ENCODE measurements around the gene FOXO6.

Gene FOXO6

DNA sequence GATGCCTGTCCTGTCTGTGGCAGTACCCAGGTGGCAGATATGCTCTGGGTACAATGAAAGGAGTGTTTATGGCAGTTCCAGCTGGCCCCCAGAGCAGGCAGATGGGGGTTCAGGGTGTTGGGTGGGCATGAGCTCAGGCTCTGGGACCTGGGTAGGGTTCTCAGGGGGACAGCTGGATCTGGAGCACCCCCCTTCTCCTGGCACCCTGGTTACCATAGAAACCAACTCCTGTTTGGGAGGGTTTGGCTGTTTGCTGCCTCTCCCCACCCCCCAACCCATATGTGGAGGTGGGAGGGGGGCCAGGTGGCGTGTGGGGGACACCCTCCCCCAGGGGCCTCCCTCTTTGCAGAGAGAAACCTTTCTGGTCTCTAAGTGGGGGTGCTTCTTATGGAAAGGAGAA lies 7.1 kb downstream of the FOXO6 start:
- FAIRE-seq = no peak

DNA sequence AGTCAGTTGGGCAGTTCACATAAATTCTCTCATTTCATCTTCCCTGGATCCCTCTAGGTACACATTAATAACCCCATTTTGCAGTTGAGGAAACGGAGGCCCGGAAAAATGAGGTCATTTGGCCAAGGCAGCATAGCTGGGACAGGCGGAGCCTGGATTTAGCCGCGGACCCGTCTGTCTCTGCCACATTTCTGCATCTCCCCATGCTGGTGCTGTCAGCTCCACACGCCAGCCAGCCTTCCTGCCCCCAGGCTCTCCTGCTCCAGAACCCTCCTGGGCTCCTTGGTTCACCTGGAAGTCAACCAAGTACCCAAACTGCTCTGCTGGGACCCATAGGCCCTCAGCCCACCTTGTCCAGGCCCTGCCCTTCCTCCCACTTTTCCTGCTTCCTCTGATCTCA lies 7.6 kb downstream of the FOXO6 start:
- no peak for FAIRE-seq

DNA sequence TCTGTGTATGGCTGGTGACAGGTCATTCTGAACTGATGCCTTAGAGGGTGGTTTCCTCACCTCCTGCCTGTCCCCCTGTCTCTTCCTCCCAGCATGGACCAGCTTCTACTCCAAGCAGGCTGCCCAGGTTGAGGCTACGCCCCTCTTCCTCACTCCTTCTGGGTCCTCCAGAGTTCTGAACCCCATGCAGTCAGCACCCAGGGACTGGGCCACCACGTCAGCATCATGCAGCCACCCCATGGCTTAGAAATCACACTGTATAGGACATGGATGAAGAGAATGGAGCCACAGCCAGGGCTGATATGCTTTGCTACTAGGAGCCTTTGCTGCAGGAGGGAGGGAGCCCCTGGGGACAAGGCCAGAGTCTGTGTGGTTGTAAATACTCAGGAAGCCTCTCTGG lies 8.3 kb downstream of the FOXO6 start:
- FAIRE-seq = no peak

DNA sequence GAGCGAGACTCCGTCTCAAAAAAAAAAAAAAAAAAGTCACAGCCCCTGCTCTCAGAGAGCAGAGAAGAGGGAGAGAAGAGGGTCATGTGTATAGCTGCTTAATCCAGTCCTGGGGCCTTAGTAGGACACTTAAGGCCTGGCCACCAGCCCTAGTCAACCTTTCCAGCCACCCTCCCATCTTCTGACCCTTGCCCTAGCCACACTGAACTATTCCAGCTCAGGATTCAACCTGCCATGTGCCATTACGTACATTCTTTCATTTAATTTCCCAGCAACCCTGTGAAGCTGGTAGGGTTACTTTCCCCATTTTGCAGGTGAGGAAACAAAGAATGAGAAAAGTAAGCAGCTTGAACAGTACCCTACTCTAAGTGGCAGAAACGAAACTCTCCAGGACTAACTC lies 9.0 kb downstream of the FOXO6 start:
- FAIRE-seq = no peak

DNA sequence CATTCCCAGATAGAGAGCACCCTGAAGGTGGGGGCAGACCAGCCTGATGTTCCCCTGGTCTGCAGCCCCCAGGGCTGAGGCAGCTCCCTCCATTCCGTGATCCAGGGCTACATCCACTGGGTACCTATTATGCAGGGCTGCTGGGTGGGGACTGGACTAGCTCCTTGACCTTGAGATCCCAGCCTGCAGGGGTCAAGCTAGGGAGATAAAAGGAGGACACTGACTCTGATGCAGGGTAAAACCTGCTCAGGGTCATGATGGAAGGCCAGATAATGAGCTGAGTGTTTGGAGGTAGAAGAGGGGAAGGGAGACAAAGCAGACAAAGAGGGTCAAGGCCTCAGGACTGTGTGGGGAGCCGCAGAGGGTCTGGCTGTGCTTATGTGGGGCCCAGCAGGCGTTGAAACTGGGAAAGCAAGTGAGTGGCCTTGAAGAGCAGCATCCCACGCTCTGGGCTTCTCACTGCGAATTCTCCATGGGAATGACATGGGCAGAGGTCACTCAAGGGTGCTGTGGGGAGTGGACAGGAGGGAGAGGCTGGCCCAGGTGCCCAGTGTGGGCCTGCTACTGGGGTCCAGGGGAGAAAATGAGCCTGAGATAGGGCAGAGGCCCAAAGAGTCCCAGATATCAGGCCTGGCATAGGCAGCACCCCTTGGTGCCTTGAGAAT lies 9.7 kb downstream of the FOXO6 start:
- no peak for FAIRE-seq

DNA sequence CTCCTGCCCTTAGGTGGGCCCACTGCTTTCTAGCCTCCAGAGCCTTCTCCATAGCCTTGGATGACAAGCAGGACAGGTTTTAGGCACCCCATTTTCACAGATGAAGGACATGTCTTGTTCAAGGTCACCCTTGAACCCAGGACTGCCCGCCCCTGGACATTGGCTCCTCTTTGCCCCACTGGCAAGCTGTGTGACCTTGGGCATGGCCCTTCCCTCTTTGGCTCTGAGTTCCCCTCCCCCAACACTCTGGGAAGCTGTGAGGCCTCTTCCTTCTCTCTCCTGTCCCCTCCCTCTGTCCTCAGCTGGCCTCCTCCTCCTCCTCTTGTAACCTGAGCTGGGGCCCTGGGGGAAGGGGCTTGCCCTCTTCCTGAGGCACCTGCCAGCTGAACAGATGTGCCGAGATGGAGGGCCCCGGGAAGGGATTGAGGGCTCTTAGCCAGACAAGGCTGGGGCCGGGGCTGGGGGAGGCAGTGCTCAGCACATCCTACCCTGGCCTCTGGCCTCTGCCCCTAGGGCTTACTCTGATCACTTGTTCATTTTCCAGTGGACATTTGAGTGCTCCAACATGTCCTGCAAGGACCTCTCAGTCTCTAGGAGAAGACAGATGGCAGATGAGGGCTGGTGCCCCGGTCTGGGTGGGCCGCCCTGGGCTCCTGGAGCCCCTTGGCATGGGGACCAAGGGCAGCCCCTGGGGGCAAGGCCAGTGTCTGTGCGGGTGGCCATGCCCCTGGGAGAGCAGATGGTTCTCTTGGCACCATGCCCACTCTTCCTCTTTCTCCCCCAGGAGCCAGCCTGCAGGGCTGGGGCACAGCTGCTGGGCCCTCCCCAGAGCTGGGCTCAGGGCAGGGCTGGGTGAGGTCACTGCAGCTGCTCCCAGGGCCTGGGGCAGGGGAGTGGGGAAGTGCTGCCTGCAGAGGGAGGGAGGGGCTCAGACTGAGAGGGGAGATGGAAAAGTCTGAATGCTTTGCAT lies 10.7 kb downstream of the FOXO6 start:
- no peak for FAIRE-seq

DNA sequence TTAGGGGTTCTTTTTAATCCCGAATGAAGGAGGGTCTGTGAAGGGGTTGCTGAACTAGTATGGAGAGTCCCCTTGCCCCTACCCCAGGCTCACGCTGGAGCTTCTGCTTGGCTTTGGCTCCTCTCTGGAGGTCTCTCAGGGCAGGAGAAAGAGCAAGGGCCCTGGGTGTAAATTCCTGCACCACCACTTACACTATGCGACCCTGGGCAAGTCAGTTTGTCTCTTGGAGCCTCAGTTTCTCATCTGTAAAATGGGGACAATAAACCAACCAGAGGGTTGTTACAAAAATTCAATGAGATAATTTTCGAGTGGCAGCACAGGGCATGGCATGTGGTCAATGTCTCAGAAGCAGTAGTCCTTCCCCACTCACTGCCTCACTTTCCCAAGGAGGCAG lies 11.4 kb downstream of the FOXO6 start:
- FAIRE-seq = no peak

DNA sequence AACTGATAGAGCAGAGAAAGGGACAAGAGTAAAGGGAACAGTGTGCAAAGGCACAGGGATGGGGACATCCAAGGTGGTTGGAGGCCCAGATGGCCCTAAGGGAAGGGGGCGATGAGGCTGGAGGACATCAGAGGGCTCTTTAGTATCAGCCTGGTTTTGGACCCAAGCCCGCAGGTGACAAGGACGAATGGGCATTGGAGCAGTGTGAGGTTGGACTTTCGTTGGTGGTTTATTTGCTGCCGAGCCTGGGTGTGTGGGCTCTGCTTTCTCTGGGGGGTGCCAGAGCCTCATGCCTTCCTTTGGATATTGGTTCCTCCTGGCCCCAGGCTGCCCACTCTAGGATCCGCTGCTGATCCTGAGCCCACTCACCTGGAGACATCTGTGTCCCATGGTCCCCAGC lies 12.1 kb downstream of the FOXO6 start:
- no peak for FAIRE-seq

DNA sequence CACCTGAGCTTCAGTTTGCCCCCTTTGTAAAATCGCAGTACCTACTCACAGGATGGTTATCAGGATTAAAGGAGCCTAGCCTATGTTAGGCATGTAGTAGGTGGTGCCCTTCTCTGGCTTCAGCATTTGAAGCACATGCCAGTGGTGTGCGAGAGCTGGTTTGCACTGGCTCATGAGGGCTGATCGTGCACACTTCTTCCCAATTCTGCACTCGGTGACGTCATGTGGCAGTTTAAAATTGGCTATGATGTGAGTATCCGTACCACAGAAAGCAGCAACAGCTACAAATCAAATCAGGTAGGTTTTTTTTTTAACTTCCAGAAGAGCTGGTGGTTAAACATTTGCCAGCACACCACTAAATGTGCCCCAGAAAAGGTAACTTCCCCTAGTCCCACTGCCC lies 13.5 kb downstream of the FOXO6 start:
- FAIRE-seq = no peak

DNA sequence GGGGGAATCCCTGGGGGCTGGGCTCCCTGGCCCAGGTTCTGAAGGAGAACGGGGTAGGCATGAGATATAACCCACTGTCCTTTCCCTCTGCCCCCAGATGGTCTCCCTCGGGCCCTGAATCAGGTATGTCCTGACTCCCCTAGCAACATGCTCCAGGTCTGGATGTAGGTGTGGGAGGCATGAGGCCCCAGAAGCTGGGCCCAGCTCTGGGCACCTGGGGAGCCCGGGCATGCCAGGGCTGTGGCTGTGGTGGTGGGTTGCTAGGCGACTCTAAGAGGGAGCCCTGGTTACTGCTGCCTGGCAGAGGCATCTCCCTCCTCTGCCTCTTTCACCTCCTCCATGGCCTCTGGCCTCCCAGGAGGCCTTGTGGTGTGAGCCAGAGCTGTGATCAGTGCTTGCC lies 16.2 kb downstream of the FOXO6 start:
- FAIRE-seq = no peak

DNA sequence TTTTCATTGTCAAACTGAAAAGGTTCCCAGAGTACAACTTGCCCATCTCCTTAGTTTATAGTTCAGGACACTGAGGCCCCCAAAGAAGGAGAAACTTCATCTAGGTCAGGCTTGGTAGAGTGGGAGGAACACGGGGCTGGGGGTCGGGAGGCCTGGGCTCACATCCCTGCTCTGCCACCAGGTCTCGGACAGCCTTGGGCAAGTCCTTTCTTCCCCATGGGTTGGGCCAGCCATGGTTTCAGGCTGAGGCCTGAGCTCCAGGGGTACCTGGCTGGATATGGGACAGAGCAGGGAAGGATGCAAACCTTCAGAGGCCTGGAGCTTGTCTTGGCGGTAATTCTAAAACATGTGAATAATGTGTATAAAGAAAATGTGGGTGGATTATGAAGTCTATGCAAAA lies 17.0 kb downstream of the FOXO6 start:
- no peak for FAIRE-seq

DNA sequence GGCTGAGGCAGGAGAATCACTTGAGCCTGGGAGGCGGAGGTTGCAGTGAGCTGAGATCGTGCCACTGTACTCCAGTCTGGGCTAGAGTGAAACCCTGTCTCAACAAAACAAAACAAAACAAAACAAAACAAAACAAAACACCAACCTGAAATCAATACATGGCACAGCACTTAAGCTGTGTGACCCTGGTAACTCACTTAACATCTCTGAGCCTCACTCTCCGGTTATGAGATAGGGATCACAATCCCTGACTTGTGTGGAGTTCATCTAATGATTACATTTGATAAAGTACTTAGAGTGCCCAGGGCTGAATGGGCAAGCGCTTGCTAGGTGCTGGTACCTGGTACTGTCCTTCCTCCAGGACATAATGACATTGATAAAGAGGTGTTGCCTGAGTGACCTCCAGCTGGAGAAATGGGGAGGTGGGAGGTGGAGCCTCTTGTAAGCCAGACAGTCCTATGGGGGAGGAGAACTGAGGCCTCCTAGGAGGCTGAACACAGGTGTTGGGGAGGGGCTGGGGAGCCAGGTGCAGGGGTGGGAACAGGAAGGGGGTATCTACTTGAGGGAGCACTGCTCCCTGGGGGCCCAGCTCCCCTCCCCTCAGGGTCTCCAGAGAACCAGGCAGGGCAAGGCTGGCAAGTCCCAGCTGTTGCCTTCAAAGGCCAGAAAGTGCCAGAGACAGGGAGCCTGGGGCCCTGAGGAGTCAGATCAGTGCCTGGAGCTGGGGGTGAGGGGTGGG lies 17.9 kb downstream of the FOXO6 start:
- no peak for FAIRE-seq

DNA sequence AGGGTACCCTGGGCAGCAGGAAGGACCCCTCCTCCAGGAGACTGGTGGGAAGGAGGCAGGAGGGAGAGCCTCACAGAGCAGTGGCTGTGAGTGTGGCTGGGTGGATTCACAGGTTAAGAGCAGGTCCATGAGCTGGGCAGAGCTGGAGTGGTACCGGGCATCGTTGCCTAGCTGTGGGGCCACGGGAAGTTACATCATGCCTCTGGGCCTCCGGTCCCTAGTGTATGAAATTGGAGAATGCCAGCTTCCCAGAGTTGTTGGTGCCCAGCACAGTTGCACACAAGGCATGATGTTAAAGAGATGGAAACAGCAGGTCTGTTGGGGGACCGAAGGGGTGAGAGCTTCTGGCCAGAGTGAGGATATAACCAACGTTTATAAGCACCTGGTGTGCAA lies 18.5 kb downstream of the FOXO6 start:
- FAIRE-seq = no peak

DNA sequence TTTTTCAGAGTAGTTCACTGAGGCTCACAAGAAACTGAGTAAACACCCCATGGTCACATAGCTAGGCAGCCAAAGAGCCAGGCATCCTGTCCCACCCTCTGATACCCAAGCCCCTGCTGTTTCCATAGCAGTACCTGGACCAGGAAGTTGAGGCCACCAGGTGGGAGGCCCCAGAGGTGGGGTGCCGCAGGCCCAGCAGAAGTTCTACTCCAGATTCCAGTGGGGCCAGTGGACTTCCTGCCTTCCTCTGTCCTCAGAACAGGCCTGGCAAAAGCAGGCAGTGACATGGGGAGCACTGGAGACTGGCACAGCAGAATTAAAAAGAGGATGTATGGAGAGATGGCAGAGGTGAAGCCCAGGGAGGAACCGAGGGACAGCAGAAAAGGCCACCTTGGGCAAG lies 19.0 kb downstream of the FOXO6 start:
- FAIRE-seq = no peak

DNA sequence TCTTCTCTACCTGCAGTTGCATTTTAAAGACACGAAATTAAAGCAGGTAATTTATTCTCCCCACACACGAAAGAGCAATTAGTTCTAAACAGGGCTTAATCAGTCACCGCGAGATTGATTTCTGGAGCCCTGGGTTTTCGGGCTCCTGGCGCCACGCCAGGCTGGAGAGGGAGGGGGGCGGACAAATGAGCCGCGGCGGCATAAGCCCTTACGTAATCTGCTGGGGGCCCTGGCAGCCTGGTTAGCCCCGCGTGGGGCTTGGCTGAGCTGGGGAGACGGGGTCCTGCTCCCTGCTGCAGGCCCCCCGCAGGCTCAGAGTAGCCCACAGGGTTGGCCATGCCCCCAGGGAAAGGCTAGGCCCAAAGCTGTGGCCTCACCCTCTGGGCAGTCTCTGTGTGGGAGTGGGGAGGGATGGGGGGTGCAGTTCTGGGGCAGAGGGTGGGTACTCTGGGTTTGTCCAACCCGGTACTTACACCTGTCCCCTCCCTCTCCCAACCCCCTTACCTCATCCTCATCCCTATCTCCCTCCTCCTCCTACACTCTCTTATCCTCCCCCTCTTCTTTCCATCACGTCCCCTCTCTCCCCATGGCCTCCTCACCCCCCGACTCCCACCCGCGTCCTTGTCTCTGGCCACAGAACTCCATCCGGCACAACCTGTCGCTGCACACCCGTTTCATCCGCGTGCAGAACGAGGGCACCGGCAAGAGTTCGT lies 19.9 kb downstream of the FOXO6 start:
- FAIRE-seq = no peak

DNA sequence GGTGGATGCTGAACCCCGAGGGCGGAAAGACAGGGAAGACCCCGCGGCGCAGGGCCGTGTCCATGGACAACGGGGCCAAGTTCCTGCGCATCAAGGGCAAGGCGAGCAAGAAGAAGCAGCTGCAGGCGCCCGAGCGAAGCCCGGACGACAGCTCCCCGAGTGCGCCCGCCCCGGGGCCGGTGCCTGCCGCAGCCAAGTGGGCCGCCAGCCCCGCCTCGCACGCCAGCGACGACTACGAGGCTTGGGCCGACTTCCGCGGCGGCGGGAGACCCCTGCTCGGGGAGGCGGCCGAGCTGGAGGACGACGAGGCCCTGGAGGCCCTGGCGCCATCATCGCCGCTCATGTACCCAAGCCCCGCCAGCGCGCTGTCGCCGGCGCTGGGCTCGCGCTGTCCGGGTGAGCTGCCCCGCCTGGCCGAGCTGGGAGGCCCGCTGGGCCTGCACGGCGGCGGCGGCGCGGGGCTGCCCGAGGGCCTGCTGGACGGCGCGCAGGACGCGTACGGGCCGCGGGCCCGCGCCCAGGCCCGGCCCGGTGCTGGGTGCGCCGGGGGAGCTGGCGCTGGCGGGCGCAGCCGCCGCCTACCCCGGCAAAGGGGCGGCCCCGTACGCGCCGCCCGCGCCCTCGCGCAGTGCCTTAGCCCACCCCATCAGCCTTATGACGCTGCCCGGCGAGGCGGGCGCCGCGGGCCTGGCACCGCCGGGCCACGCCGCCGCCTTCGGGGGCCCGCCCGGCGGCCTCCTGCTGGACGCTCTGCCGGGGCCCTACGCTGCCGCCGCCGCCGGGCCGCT lies 20.7 kb downstream of the FOXO6 start:
- FAIRE-seq = no peak

DNA sequence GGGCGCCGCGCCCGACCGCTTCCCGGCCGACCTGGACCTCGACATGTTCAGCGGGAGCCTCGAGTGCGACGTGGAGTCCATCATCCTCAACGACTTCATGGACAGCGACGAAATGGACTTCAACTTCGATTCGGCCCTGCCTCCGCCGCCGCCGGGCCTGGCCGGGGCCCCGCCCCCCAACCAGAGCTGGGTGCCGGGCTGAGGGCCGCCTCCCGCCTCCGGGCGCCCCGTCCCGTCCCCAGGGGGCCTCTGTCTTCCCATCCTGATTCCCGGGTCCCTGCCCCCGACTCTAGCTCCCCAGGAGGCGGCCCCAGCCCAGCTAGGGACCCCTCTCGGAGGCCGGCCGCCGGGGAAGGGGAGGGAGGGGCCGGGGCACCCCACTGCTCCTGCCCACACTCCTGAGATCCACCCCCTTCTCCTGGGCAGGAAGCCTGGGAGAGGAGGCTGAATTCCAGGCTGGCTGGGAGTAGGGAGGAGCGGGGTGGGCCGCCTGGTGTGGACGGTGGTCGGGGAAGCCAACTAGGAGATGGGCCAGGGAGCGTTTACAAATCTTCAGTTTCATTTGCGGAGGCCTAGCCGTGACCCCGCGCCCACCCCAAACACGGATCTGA lies 21.4 kb downstream of the FOXO6 start:
- FAIRE-seq = no peak

DNA sequence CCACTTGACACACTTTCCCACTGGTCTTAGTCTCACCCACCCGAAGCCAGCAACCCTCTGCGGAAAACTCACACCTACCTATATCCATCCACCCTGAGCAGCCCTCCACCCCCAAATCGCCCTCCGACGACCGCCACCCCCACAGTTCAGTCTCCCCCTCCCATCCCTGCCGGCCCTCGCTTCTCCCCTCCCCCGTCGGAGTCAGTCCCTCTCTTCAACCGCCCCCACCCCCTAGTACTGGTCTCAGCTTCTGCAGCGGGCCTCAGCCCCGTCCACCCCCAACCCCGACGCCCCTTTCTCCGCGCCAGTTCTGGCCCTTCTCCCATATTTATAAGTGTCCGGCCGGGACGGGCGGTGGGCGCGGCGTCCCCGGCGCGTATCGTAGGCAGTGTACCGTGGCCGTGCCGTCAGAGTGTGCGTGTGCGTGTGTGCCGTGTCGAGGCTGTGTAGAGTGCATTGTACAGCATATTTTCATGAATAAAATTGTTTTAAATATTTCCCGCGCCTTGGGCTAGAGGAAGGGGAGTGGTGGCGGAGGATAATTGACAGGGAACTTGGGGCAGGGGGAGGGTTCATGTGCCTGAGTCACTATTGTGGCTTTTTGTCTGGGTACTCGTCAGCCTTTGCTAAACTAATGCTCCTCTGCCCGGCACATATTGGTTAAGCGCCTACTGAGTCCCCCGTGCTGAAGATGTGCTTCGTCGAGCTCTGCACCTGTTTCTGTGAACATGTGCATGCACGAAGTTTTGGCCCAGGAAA lies 22.0 kb downstream of the FOXO6 start:
- no peak for FAIRE-seq

DNA sequence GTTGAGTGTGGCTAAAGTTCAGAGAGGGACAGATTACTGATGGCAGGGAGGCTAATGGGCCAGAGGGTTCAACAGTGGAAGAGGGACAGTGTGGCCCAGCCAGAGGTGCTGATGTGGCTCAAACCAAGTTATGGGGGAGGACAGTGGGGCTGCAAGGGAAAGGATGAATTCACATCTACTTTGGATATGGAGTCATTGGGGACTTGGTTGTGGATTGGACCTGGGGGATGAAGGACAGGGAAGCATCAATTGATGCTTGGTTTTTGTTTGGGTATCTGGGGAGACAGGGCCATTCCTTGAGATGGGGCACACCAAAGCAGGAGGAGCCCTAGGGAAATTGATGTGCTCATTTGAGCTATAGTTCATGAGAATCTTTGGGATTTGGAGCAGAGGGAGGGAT lies 23.3 kb downstream of the FOXO6 start:
- FAIRE-seq = no peak

DNA sequence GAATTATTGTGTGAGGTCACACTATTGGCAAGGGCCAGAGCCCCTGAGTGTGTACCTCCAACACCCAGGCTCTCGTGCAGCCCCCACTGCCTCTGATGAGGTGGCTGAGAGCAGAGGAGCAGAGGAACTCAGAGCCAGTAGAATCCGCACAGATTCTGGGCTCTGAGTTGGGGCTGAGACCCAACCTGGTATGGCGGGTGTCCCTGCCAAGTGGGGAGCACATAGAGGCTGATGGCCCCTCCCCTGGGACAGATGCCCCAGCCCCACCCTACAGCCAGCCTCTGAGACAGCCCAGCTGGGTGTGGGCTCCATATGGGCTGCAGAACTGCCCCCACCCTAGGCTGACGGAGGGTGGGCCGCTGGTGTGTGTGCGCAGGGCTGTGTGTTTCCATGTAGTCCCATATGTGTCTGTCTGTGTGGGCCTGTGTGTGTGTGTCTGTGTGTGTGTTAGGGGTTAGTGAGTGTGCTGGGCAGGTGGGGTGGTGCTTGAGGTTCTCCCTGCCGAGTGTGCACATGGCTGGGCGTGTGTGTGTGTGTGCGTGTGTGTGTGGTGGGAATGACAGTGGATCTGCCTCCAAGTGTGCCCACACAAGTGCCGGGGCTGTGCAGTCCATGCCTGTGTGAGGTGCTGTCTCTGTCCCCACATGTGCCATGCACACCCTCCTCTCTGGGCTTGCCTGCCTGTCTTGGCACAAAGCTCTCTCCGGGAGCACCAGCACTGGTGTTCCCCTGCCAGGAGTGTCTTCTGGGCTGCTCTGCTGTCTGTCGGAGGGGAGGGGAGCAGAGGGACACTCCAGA lies 24.4 kb downstream of the FOXO6 start:
- no peak for FAIRE-seq
